HG03095 (cell line): ENCODE results near the gene SNRNP70.
"Not testable (repeated sequence)": the region's sequence is repeated elsewhere in the genome, so short reads cannot be mapped to it uniquely, and the experiment has no call there.

ENCODE experiments used
- ATAC-seq: cut with Tn5 transposase; IDR thresholded peaks from one replicate; pipeline ENCODE4 v1.9.1; 2021; ENCODE audit warnings: moderate library complexity; ENCODE audit not compliant: unreplicated experiment

The SNRNP70 gene, protein sequence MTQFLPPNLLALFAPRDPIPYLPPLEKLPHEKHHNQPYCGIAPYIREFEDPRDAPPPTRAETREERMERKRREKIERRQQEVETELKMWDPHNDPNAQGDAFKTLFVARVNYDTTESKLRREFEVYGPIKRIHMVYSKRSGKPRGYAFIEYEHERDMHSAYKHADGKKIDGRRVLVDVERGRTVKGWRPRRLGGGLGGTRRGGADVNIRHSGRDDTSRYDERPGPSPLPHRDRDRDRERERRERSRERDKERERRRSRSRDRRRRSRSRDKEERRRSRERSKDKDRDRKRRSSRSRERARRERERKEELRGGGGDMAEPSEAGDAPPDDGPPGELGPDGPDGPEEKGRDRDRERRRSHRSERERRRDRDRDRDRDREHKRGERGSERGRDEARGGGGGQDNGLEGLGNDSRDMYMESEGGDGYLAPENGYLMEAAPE

DNA sequence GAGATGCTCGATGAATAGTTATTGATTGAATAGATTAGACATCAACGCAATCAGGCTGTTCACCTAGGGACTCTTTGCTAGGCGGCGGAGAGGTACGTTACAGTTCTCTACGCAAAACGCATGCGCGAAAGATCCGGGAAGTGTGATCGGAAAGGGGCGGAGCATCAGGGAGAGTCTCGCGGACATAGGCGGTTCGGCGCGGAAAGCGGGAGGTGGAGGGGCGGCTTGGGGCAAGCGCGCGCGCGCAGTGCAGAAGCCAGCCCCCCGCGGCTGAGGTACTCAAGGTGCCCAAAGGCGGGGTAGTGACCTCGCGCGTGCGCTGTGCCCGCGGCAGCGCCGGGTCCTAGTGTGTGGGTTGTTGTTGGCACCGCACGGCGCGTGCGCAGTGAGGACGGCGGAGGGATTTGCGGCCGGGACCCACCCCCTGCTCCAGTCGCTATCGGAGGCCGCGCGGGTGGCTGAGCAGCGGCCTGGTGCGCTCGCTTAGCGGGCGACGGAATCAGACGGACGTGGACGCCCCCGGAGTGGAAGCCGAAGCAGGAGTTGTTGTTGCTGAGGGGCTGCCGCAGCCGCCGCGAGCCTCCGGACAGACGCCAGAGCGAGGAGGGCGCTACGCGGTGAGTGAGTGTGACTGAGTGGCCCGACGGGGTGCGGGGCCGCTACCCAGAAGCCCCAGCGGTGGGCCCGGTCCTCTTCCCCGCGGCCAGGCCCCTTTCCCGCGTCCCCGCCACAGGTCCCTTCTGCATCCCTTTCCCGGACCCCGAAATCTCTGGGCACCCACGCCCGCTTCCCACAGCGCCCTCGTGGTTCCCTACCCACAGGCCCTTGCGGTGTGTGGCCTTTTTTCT lies at the start of gene SNRNP70:
TSS of gene SNRNP70 (plus strand) at position 432 of the 848 bp plus-strand sequence. CDS start 964 bp downstream, outside the sequence.
- peak; percentile 72 for ATAC-seq

DNA sequence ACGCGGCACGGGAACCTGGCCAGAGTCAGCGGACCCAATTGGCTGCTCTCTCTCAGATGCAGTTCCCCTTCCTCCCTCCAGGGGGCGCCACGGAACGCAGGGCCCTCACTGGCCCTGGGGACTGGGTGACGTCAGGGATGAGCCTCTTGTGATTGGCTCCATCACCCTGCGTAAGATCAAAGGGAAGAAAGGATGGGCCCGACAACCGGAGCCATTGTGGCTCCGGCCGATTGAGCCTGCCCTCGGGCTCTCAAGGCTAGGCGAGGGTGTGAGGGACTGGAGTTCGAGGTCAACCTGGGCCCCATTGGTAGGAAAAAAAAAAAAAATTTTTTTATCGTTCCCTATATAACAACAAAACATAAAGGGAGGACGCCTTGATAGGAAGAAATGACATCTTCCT lies 48.4 kb upstream of the SNRNP70 start, which contains the start of gene CGB1:
TSS of gene CGB1 (minus strand) at position 81 of the 400 bp plus-strand sequence. CDS start 184 bp downstream, outside the sequence.
- ATAC-seq: not testable (repeated sequence)

DNA sequence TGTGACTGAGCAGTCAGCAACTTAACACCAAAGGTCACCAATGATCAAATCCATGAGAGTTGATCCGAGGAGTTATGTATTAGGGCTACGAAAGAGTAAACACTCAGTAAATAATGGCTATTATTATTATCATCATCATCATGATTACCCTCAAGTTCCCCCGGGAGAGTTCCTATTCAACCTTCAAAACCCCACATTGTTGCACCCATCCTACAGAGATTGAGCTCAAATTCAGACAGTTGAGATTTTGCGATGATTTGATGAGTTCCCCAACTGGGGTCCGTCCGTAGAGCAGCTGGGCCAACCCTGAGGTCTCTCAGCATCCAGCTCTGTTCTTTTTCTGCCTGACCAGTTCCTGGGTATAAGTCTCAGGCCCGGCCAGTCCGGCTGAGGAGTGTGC lies 47.1 kb upstream of the SNRNP70 start:
- not testable (repeated sequence) for ATAC-seq

DNA sequence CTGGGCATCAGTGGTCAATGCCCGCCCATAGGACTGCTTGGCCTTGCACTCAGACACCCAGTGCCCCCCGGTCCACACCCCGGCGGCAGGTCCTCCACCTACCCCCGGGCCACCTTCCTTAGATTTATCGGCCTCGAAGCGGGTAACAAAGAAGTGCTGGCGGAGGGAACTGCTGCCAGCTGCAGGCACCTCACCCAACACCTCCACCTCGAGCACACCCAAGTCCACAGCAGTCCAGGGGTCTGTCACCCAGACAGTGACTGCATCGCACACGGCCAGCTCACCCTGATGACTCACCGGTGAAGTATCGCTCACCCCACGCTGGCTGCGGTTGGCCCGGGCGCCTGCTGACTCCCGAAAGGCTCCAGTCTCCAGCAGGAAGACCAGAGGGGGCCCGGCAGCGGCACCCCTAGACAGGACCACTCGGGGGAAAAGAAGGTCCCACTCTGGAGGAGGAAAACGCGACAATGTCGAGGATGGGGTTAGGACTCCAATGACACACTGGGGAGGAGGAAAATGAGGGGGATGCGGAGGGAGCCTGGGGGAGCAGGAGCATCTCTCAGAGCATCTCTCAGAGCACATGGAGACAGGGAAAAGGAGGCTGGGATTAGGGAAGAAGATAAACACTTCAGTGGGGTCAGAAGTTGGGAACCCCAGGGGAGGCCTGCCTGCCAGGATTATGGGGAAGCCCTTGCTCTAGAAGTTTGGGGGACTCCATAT lies 46.5 kb upstream of the SNRNP70 start:
- not testable (repeated sequence) for ATAC-seq

DNA sequence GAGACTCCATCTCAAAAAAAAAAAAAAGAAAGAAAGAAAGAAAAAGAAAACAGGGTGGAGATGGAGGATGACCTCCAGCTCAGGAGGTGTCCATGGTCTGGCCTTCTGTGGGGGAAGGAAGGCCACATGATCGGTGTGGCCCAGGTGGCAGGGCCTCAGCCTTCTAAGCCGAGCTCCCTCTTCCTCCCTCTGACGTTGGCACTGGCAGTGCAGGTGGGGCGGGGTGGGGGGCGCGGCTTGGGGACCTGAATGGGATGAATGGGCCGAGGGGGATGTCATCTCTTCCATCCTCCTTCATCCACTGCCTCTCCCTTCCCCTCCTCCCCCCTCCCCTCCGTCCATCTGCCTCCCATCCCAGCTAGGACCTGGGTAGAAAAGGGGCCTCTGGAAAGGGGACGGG lies 45.5 kb upstream of the SNRNP70 start:
- ATAC-seq: not testable (repeated sequence)

DNA sequence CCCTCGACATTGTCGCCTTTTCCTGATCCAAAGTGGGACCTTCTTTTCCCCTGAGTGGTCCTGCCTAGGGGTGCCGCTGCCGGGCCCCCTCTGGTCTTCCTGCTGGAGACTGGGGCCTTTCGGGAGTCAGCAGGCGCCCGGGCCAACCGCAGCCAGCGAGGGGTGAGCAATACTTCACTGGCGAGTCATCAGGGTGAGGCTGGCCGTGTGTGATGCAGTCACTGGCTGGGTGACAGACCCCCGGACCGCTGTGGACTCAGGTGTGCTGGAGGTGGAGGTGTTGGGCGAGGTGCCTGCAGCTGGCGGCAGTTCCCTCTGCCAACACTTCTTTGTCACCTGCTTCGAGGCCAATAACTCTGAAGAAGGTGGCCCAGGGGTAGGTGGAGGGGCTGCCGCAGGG lies 43.1 kb upstream of the SNRNP70 start:
- ATAC-seq: no peak

DNA sequence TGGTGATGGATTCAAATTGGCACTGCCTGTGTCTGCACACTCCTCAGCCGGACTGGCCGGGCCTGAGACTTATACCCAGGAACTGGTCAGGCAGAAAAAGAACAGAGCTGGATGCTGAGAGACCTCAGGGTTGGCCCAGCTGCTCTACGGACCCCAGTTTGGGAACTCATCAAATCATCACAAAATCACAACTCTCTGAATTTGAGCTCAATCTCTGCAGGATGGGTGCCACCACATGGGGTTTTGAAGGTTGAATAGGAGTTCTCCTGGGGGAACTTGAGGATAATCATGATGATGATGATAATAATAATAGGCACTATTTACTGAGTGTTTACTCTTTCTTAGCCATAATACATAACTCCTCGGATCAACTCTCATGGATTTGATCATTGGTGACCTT lies 42.6 kb upstream of the SNRNP70 start:
- not testable (repeated sequence) for ATAC-seq

DNA sequence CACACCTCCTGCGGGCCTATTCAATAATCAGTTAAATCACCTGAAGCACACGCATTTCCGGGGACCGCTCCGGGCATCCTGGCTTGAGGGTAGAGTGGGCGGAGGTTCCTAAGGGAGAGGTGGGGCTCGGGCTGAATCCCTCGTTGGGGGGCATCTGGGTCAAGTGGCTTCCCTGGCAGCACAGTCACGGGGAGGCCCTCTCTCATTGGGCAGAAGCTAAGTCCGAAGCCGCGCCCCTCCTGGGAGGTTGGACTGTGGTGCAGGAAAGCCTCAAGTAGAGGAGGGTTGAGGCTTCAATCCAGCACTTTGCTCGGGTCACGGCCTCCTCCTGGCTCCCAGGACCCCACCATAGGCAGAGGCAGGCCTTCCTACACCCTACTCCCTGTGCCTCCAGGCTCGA lies 41.7 kb upstream of the SNRNP70 start, which contains the start of gene CGB5:
TSS of gene CGB5 (plus strand) at position 301 of the 400 bp plus-strand sequence. CDS start 362 bp downstream, outside the sequence.
- ATAC-seq: not testable (repeated sequence)

DNA sequence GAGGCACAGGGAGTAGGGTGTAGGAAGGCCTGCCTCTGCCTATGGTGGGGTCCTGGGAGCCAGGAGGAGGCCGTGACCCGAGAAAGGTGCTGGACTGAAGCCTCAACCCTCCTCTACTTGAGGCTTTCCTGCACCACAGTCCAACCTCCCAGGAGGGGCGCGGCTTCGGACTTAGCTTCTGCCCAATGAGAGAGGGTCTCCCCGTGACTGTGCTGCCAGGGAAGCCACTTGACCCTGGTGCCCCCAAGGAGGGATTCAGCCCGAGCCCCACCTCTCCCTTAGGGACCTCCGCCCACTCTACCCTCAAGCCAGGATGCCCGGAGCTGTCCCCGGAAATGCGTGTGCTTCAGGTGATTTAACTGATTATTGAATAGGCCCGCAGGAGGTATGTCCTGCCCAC lies 36.2 kb upstream of the SNRNP70 start, which contains the start of gene CGB8:
TSS of gene CGB8 (minus strand) at position 101 of the 400 bp plus-strand sequence. CDS start 372 bp downstream, outside the sequence.
- not testable (repeated sequence) for ATAC-seq

DNA sequence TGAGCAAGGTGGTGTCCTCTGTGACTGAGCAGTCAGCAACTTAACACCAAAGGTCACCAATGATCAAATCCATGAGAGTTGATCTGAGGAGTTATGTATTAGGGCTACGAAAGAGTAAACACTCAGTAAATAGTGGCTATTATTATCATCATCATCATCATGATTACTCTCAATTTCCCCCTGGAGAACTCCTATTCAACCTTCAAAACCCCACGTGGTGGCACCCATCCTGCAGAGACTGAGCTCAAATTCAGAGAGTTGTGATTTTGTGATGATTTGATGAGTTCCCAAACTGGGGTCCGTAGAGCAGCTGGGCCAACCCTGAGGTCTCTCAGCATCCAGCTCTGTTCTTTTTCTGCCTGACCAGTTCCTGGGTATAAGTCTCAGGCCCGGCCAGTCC lies 35.4 kb upstream of the SNRNP70 start:
- ATAC-seq: not testable (repeated sequence)

DNA sequence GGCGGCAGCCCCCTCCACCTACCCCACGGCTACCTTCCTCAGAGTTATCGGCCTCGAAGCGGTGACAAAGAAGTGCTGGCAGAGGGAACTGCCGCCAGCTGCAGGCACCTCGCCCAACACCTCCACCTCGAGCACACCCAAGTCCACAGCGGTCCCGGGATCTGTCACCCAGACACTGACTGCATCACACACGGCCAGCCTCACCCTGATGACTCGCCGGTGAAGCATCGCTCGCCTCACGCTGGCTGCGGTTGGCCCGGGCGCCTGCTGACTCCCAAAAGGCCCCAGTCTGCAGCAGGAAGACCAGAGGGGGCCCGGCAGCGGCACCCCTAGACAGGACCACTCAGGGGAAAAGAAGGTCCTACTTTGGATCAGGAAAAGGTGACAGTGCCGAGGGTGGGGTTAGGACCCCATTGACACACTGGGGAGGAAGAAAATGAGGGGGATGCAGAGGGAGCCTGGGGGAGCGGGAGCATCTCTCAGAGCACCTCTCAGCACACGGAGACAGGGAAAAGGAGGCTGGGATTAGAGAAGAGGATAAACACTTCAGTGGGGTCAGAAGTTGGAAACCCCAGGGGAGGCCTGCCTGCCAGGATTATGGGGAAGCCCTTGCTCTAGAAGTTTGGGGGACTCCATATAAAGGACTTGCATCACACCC lies 34.7 kb upstream of the SNRNP70 start:
- not testable (repeated sequence) for ATAC-seq

DNA sequence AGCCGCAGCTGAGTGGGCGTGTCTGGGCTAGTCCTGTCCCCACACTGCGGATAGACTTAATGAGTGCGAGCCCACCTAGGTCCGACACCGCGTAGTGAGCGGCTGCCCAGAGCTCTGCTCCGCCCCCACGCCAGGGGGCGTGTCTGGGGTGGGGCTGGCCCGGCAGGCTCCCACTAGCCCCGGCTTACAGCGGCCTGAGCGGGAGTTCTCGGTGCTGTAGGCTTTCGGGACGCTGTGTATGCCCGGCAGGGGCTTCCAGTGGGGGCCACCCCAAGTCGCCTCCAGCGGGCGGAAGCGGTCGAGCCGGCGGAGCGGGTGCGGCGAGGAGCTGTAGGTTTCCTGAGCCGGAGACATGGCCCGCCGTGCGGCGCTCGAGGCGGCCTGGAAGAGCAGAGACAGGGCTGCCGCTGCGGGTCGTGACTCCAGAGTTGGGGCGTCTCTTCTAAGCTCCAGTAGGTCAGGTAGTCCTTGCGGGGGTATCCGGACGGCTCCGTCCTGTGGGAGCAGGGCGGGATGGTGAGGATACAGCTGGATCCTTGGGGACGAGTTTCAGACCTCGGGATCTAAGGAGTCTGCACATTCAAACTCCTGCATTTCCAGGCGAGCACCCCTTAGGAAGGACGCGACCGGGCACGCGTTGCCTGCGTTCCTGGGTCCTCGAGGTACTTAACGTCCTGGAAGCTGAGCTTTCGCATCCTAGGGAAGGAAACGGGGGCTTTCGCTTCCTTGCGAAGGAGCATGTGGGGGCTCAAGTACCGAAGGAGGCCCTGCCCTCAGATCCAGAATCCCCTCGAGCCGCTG lies 28.9 kb upstream of the SNRNP70 start:
- ATAC-seq: no peak

DNA sequence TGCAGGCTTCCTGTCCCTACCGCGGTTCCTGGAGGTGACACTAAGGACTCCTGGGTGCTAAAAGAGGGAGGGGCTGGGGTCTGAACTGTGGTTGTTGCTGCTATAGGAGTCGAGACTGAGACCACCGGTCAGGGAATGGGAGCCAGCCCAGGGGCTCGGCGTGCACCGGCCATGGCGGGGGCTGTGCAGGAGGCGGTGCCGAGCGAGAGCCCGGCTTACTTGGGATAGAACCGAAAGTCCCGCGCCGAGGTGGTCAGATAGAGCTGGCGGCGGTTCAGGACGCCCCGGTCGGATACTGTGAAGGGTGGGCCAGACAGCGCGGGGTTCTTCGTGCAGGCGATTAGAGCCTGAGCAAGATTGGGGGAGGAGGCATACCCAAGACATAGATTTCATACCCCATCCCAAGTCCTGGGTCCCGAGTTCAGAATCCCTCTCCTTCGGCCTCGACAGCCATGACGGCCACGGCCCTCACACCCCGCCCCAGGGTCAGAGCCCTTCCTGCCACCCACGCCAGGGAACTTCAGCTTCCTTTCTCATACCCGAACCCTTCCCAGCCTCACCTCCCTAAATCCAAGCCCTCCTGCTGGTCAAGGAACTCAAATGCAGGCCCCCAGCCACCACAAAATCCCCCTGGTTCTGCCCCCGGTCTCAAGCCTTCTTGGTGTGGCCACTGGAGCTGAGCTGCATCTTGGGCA lies 28.2 kb upstream of the SNRNP70 start:
- not testable (repeated sequence) for ATAC-seq

DNA sequence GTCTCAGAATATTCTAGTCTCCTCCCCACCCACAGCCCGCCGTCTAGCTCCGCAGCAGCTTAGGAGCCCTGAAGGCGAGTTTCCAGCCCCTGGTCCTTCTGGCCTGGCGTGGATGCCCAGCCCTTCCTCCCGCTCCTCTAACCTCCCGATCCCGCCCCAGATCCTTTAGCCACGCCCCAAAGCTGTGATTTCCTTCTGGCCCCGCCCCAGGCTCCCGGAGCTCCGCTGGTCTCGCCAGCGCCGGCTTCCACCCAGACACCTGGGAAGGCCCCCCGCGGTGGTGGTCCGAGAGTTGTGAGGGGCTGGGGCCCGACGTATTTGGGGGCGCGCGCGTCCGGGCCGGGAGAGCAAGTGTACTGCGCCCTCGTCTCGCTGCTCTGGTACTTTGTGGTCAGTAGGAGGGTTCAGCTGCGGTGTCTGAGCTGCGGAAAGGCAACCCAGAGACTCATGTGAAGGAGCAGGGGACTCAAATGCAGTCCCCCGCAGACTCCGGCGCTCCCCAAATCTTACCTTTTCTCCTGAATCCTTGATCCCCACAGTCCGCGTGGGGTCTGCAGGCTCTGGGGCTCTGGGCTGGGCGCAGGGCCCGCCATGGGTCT lies 27.5 kb upstream of the SNRNP70 start, which contains the start of gene CGB7:
TSS of gene CGB7 (minus strand) at position 114 of the 599 bp plus-strand sequence. CDS start 2,374 bp downstream, outside the sequence.
- ATAC-seq: no peak

DNA sequence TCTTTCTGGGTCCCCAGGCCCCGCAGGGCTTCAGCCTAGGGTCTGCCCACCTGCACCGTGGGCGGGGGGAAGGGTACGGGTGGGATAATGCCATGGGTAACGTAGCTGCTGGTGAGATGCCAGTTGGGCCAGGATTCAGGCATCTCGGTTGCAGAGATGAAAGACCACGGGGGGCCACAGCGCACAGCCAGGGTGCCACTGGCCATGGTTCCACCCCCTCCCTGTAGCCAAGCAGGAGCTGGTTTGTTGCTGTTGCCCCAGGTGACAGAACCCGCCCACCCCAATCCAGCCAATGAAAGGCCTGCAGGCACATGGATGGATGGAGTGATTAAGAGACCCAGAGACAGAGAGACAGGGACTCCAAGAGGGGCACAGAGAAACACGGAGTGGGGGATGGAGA lies 26.7 kb upstream of the SNRNP70 start:
- ATAC-seq: no peak

DNA sequence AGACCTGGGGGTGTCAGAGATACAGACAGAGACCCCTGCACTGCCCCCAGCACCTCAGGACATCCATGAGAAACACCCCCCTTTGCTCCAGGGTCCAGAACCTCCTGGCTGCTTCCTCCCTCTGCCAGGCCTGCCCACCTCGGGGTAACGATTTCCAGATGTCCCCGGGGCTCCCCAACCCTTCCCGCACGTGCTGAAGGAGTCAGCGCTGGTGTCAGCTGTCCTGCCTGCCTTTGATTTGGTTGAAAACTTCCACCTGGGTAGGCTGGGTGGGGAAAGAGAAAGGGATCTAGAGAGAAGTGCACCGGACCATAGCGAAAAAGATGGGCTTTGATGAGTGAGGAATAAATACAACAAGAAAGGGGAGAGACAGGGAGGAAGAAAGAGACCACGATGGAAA lies 26.2 kb upstream of the SNRNP70 start:
- no peak for ATAC-seq

DNA sequence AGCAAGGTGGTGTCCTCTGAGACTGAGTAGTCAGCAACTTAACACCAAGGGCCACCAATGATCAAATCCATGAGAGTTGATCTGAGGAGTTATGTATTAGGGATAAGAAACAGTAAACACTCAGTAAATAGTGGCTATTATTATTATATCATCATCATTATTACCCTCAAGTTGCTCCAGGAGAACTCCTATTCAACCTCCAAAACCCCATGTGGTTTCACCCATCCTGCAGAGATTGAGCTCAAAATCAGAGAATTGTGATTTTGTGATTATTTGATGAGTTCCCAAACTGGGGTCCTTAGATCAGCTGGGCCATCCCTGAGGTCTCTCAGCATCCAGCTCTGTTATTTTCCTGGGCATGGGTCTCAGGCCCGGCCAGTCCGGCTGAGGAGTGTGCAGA lies 24.3 kb upstream of the SNRNP70 start:
- ATAC-seq: no peak

DNA sequence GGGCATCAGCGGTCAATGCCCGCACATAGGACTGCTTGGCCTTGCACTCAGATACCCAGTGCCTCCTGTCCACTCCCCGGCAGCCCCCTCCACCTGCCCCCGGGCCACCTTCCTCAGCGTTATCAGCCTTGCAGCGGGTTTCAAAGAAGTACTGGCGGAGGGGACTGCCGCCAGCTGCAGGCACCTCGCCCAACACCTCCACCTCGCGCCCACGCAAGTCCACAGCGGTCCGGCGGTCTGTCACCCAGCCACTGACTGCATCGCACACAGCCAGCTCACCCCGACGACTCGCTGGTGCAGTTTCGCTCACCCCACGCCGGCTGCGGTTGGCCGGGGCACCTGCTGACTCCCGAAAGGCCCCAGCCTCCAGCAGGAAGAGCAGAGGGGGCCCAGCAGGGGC lies 23.8 kb upstream of the SNRNP70 start:
- no peak for ATAC-seq
